ENCODE measurements around the gene HCAR3. TPM values are rescaled to one million over a fixed set of nuclear protein-coding genes. Genes with fewer than 3 reads are reported as not detected.

Gene HCAR3
- total and polyA plus RNA-seq, 2 donors (not counting 1 experiment from before 2014, with no cell fraction given) = 0.12 to 1.2 TPM

DNA sequence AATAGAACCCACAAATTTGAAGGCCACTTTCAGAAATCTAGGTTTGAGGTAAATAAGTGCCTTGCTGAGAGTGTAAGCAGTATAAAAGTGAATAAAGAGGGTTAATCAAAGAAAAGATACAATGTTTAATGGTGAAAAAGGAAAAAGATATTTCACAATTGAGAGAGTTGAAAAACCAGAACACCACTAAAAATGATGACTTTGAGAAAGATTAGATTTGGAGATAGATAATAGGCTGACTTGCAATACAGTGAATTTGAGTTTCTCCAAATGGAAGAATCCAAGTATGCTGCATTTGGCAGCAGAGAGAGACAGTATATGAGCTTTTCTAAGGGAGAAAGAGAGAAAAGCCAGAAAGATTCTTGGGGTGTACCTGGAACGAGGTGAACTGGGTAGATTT lies 38.2 kb upstream of the HCAR3 start:
- H3K9me3 Mint-ChIP-seq (ENCODE audit: insufficient read depth) = no peaks in the 10 kb centered on the region
- DNase-seq (no peak), ATAC-seq (ENCODE audit: low read depth) (no peak)
- ChIA-PET POLR2A (interaction anchor here (0.6 kb wide), 1 partner anchor 379 kb away, joined by 10 read pairs; no protein-coding TSS in a partner anchor), CTCF (no interaction called here)
- no peaks in the 10 kb centered on the region for H3K27me3 ChIP-seq (replicated peaks in 1 of 4; ENCODE audit: control extremely low read depth in 1 of 4, control insufficient read depth in 3 of 4, insufficient read depth in 4 of 4, low read length in 3 of 4)
- peaks cover 25% of the 10 kb centered on the region for H4K20me1 ChIP-seq (ENCODE audit: control insufficient read depth, insufficient read depth, low read length, poor library complexity, severe bottlenecking)
- TF ChIP-seq EZH2 (IDR thresholded peaks at IDR 0.05; ENCODE audit: borderline replicate concordance, insufficient read depth, low read depth, low read length, poor library complexity, severe bottlenecking) = no peak
- TF ChIP-seq, protein P1, sequence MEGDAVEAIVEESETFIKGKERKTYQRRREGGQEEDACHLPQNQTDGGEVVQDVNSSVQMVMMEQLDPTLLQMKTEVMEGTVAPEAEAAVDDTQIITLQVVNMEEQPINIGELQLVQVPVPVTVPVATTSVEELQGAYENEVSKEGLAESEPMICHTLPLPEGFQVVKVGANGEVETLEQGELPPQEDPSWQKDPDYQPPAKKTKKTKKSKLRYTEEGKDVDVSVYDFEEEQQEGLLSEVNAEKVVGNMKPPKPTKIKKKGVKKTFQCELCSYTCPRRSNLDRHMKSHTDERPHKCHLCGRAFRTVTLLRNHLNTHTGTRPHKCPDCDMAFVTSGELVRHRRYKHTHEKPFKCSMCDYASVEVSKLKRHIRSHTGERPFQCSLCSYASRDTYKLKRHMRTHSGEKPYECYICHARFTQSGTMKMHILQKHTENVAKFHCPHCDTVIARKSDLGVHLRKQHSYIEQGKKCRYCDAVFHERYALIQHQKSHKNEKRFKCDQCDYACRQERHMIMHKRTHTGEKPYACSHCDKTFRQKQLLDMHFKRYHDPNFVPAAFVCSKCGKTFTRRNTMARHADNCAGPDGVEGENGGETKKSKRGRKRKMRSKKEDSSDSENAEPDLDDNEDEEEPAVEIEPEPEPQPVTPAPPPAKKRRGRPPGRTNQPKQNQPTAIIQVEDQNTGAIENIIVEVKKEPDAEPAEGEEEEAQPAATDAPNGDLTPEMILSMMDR (IDR thresholded peaks at IDR 0.05) = no peak
- no peaks in the 10 kb centered on the region for H3K27me3 Mint-ChIP-seq
- H3K36me3 ChIP-seq (replicated peaks in 1 of 2; ENCODE audit: control extremely low read depth in 1 of 2, control insufficient read depth in 1 of 2, extremely low read depth in 1 of 2, insufficient read depth in 2 of 2, low read length in 1 of 2) = peaks cover 2 to 57% of the 10 kb centered on the region in 2 experiments
- peaks cover 52% of the 10 kb centered on the region for H3K79me2 ChIP-seq (ENCODE audit: control insufficient read depth, insufficient read depth, low read length)
- intact Hi-C loops (cut with micrococcal nuclease) = loop anchor here (5.0 kb wide), 1 partner anchor 417 kb away; no protein-coding TSS in a partner anchor
- no peak overlapping the region for H3K4me3 ChIP-seq (ENCODE audit: control extremely low read depth in 1 of 5, extremely low read depth in 1 of 5, insufficient read depth in 1 of 5, low read depth in 2 of 5, low read length in 4 of 5)
- H3K4me3 Mint-ChIP-seq = no peak overlapping the region
- H3K4me1 ChIP-seq (ENCODE audit: control insufficient read depth in 2 of 2, insufficient read depth in 2 of 2, low read length in 2 of 2) = peaks cover 13 to 23% of the 10 kb centered on the region in 2 donors
- H2AFZ ChIP-seq (ENCODE audit: insufficient read depth, low read depth, low read length, poor library complexity, severe bottlenecking) = no peak overlapping the region
- 100% methylated on average over 1 of the region's 1 CpG for WGBS (ENCODE audit: insufficient coverage)
- H3K9ac ChIP-seq (ENCODE audit: low read length) = no peak overlapping the region
- no peaks in the 10 kb centered on the region for H3K9me3 ChIP-seq (ENCODE audit: control extremely low read depth in 1 of 3, control insufficient read depth in 2 of 3, insufficient read depth in 1 of 3, low read length in 2 of 3)
- no peak overlapping the region for H3K27ac ChIP-seq (ENCODE audit: low read length in 2 of 2)
- no peak overlapping the region for H3K4me2 ChIP-seq (replicated peaks; ENCODE audit: low read depth, low read length, poor library complexity, severe bottlenecking)
- H3K4me1 Mint-ChIP-seq = peaks cover 48% of the 10 kb centered on the region
- H3K27ac Mint-ChIP-seq = peak overlapping the region; percentile 20

DNA sequence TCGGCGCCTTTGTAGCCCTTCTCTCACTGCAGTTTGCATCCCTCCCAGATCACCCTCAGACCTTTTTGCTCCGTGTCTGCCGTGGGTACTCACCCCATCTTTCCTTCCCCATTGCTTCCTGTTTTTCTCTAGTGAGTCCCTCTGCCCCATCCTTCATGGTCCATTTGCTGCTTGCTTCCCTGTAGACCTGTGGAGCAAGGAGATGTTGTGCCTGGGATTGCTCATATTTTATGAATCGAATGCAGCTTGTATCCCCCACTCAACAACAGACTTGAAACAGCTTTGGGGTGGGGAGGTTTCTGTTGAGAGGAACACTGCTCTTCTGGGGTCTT lies 36.7 kb upstream of the HCAR3 start:
- Histone ChIP-seq H3K79me2 (ENCODE audit: control insufficient read depth, insufficient read depth, low read length) (peaks cover 43% of the 10 kb centered on the region), H4K20me1 (ENCODE audit: control insufficient read depth, insufficient read depth, low read length, poor library complexity, severe bottlenecking) (peaks cover 11% of the 10 kb centered on the region), H3K27me3 (replicated peaks in 1 of 4; ENCODE audit: control extremely low read depth in 1 of 4, control insufficient read depth in 3 of 4, insufficient read depth in 4 of 4, low read length in 3 of 4) (no peaks in the 10 kb centered on the region), H3K4me2 (replicated peaks; ENCODE audit: low read depth, low read length, poor library complexity, severe bottlenecking) (peak overlapping the region; percentile 75), H3K27ac (ENCODE audit: low read length in 2 of 2) (peak overlapping the region; percentile 75 to 90), H3K9me3 (ENCODE audit: control extremely low read depth in 1 of 3, control insufficient read depth in 2 of 3, insufficient read depth in 1 of 3, low read length in 2 of 3) (no peaks in the 10 kb centered on the region), H3K4me1 (ENCODE audit: control insufficient read depth in 2 of 2, insufficient read depth in 2 of 2, low read length in 2 of 2) (peaks cover 13 to 23% of the 10 kb centered on the region in 2 donors), H3K9ac (ENCODE audit: low read length) (peak overlapping the region; percentile 82), H3K36me3 (replicated peaks in 1 of 2; ENCODE audit: control extremely low read depth in 1 of 2, control insufficient read depth in 1 of 2, extremely low read depth in 1 of 2, insufficient read depth in 2 of 2, low read length in 1 of 2) (peaks cover 0 to 45% of the 10 kb centered on the region in 2 experiments), H2AFZ (ENCODE audit: insufficient read depth, low read depth, low read length, poor library complexity, severe bottlenecking) (peak overlapping the region; percentile 88), H3K4me3 (ENCODE audit: control extremely low read depth in 1 of 5, extremely low read depth in 1 of 5, insufficient read depth in 1 of 5, low read depth in 2 of 5, low read length in 4 of 5) (peak overlapping the region; percentile 60 to 83 (median 77))
- 0% methylated on average over 4 of the region's 5 CpGs for WGBS (ENCODE audit: insufficient coverage)
- H3K4me1 Mint-ChIP-seq = peaks cover 48% of the 10 kb centered on the region
- CTCF ChIA-PET = interaction anchor here (0.6 to 3.1 kb wide), 7 partner anchors 18 to 354 kb away, joined by 3 to 48 read pairs (median 4); no protein-coding TSS in a partner anchor
- POLR2A ChIA-PET = interaction anchor here (0.6 to 1.7 kb wide), 4 partner anchors 21 to 207 kb away, joined by 3 to 4 read pairs (median 3); partner anchors contain the start of gene CCDC62
- TF ChIP-seq EZH2 (IDR thresholded peaks at IDR 0.05; ENCODE audit: borderline replicate concordance, insufficient read depth, low read depth, low read length, poor library complexity, severe bottlenecking) = no peak
- ATAC-seq (ENCODE audit: low read depth) (no peak), DNase-seq (no peak)
- intact Hi-C loops (cut with micrococcal nuclease) = loop anchor here (2.0 to 5.0 kb wide), 3 partner anchors 22 to 416 kb away; partner anchors contain the start of genes ABCB9 and CCDC62
- peak overlapping the region; percentile 96 for H3K4me3 Mint-ChIP-seq
- H3K27me3 Mint-ChIP-seq = no peaks in the 10 kb centered on the region
- no peaks in the 10 kb centered on the region for H3K9me3 Mint-ChIP-seq (ENCODE audit: insufficient read depth)
- peak overlapping the region; percentile 94 for H3K27ac Mint-ChIP-seq

All from B cell (primary cell).